ENCODE measurements around the gene SH3RF3.

The SH3RF3 gene

DNA sequence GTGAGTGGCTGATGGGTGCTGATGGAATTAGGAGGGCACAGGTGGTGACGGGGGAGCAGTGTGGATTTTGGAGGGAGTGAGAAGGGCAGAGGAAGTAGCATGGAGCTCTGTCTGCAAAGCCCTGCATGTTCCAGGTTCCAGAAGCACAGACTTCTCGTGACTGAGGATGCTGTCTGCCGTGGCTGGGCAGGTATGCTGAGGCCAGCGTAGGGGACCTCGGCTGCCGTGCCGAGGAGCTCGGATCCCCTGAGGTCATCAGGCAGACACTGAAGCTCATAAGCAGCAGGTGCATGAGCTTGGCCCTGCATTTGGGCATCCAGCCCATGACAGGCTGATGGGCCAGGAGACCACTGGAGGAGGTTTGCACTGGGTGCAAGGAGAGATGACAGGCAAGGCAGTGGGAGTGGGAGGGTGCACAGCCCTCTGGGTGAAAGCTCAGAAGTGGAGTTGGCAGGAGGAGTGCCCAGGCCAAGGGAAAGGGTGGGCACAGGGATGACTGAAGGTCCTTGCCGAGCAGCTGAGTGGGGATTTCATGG, 215.3 kb downstream of the SH3RF3 start:
- DNase-seq = no peak

DNA sequence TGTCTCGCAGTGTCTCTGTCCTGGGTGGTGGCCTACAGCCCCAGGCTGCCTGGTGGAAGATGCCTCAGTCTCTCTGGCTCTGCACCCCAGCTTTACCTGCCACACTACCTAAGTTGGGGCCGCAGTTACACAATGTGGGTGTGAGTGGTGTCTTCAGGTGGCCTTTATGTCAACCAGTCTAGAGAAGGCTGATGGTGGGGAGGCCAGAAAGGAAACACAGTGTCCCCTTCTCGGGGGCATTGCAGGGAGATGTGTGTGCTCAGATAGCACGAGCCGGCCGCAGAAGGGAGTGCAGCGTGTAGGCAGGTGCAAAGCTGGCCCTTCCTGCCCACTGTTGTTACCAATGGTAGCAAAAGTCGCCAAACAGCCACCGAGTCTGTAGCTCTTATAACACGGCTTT, 216.1 kb downstream of the SH3RF3 start:
- DNase-seq = no peak

DNA sequence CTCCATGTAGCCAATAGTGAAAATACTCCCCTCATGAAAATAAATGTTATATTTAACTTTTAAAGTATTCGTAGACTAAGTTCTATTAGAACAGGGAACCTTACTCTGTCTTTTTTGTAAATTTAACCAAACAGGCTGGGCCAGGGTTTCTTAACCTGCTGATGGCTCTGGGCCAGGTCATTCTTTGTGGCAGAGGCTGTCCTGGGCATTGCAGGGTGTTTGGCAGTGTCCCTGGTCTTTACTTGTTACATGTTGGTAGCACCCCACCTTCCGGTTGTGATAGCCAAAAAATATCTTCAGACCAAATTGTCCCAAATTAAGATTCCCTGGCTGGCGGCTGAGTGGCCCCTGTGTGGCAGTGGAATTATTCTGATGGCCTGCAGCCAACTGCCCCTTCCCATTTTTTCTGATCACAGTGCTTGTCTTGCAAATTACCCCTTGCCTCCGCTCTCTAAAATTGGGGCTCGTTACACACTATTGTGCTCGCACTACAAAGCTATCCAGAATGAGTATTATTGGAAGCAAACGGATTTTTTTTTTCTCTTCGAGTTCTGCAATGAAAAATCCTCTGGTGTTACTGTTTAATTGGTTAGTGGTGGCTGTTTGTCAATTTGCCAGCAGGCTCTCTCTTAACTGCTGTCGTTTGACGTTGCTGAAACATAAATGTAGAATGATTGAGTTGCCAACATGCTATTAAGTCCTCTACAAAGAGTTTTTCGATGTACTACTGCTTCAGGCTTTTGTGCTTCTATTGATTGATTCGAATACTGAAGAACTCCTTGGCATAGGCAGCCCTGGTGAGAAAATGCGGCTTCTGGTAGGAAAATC, 216.9 kb downstream of the SH3RF3 start:
- peak; percentile 80 for DNase-seq

DNA sequence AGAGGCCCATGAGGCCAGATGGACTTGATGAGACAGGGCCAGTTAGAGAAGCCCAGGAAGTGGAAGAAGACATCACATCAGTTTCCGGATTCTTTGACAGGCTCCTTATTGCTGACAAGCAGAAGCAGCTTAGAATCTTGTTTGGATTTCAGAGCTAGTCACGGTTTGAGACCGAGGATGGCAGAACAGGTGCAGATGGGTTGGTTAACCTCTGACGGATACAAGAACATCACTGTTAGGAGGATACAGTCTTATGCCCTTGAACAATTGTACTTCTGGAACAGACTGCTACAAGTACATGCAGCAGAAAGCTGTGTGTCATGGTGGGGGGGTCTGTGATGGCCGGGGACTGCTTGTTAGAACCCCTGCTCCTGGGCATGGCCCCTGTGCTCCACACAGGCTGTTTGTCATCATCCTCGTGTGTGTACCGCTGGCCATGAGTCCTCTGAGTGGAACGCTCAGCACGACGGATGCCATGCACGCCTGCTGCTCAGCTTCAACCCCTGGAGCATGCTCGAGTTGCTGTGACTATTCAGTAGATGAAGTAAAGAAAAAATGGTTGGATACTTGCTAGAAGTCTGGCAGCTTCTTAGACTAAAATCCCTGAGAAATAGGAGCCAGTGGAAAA, 217.7 kb downstream of the SH3RF3 start:
- DNase-seq = no peak

DNA sequence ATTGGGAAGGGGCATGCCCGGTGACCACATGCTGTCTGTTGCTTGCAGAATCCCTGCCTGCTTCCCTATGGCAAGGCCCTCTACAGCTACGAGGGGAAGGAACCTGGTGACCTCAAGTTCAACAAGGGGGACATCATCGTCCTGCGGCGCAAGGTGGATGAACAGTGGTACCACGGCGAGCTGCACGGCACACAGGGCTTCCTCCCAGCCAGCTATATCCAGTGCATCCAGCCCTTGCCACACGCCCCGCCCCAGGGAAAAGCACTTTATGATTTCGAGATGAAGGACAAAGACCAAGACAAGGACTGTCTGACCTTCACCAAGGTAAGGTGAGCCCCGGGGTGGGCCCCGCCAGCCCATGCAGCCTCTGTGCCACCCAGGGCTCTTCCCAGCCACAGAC, 218.6 kb downstream of the SH3RF3 start:
- DNase-seq = no peak

DNA sequence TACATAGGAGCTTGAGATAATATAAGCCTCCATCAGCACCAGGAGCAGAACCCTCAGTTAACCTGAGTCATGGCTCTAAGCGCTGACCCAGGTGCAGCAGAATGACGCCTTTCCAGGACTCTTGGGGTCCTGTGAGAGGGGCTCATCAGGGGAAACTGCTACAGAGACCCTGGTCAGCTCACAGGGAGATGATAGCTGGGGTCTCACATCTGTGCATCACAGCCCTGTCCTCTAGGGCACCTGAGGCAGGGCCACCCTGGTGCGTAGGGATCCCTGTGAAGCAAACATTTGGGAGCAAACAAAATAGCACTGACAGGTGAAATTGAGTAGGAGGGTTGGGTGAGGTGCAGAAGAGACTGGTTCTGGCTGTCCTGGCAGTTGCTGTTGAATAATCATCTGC, 219.2 kb downstream of the SH3RF3 start:
- no peak for DNase-seq

DNA sequence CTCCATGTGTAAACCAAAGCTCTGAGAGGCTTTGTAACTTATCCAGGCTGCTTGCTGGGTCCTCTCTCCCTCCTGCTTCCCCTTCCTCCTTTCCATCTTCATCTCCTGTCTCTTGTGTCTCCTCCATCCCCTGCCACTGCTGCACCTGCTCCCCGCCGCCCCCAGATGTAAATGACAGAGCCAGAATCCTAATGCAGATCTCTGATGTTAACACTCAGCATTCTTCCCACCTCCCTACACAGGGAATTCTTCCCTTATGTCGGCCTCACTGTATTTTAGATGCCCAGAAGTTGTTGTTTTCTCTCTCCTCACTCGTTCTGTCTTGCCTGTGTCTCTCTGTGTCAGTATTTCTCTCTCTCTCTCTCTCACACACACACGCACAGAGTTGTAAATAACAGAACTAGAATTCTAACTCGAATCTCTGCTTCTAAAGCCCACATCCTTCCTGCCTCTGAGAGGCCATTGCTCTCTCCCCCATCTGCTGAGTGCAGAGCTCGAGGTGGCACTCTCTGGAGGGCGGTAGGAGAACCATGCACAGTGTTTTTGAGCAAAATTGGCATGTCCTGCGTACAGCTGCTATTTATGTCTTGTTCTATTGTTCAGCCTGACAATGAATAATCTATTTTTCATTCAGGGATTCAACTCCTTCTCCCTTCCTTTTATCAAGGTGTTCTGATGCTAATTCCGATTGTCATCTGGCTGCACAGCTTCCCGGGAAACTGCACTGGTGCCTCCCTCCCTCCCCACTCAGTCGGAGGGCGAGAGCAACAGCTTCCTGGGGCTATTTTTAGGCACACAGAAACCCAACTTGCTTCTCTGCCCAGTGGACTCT, 219.9 kb downstream of the SH3RF3 start:
- DNase-seq = peak; percentile 21

DNA sequence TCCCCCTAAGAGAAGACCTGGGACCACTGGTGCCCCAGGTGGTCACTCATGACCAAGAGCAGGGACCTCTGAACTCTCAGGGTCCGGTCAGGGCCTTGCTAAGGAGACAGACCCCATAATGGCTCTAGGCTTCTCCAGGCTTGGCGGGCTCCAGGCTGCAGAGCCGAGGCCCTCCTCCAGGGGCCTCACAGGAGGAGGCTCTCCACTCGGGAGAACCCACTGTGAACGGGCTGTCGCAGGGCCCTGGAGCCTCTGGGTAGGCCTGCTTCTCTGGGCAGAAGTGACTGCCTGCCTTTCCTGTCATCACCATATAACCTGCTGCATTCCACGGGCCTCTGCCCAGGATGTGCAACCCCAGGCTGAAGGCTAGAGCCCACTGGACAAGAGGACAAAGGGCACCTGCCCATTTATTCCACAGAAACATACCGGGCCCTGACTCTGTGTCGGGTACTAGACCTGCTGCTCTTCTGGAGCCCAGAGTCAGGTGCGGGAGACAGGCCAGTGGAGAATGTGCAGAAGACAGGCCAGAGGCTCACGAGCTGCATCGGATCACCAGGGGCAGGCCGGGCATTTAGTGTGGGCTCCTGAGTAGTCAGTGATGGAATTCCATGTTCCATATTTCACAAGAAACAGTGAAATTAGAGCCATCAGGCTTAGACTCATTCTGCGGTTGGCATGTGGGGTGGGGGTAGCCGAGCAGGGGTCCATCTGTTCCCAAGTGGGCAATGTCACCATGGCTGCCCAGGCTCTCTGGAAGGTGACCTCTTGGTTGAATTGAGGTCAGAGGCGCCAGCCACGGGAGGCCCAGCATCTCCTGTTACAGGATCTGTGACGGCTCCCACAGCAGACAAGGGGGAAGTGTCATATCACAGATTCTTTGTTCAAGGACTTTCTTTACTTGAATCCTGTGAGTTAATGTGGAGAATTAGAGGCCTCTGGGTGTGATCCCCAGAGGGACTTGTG, 220.8 kb downstream of the SH3RF3 start:
- no peak for DNase-seq

DNA sequence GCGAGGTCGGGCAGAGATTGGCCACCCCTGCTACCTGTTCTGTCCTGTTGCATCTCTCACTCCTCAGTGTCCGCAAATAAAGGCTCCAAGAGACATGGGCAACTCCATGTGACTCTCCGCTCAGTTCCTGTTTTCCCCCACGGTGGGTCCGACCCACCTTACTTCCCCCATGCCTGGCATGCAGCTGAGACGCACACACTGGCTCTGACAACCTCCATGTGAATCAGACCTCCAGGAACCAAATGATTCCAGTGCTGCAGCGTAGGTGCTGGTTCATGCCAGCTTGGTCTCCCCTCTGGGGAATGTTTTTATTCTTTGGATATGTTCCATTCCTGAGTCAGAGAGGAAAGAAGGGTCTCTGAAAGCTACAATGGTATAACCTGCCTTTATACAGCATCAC, 221.5 kb downstream of the SH3RF3 start:
- no peak for DNase-seq

DNA sequence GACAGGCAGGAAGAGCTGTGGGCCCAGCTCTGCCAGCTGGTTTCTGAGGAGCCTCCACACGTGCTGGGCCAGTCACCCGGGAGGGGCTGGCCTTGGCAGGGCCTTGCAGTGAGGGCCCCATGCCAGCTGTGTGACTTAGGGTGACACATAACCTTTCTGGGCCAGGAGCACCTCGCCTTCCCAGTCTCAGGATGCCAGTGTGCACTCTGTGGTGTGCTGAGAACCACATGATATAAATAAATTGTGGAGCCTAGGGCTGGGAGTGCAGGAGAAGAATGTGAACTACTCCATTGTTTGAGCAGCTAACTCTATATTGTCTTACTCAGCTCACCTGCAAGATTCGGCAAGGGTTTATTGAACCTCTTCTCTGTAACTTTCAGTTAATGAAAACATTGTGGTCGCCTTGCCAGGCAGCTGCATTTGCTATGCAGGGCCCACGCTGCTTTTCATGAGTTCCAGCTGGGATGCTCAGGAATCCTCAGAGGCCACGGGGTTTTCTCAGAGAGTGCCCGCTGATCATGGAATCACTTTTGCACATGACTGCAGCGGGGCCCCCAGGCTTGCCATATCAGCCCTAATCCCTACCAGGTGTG, 222.3 kb downstream of the SH3RF3 start:
- DNase-seq = peak; percentile 33

DNA sequence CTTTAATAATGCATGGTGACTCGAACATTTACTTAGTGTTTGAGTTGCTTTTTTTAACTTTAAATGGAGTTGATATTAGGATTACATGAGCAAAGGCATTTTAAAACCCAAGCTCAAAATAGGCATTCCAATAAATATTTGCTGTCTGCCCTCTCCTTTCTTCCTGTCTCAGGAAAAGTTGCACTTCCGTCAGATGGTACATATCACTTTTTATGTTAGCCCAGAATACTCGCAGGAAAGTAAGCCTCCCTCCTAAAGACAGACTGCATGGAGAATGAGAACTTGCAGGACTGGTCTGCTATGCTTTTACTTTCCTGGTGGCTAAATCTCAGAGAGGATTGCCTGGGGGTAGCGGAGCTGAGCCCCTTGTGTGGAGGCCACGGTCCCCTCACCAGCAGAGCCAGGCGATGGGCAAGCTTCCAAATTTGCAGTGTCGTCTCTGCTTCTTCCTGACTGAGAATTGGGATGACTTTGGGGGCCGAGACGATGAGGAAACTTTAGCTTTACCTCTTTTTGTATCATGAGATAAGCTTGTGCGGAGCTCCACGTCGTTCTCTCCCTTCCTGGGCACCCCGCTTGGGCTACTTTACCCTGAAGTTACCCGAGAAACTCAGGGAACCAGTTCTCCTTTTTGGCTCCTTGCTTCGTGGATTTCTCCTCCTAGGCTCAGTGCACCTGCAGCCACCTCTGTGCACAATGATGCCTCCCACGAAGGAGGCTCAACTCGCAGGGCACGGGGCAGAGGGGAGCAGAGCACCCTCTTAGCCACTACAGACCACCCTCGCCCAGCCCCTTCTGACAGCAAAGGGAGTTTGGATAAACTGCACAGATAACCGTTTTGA, 223.3 kb downstream of the SH3RF3 start:
- no peak for DNase-seq

DNA sequence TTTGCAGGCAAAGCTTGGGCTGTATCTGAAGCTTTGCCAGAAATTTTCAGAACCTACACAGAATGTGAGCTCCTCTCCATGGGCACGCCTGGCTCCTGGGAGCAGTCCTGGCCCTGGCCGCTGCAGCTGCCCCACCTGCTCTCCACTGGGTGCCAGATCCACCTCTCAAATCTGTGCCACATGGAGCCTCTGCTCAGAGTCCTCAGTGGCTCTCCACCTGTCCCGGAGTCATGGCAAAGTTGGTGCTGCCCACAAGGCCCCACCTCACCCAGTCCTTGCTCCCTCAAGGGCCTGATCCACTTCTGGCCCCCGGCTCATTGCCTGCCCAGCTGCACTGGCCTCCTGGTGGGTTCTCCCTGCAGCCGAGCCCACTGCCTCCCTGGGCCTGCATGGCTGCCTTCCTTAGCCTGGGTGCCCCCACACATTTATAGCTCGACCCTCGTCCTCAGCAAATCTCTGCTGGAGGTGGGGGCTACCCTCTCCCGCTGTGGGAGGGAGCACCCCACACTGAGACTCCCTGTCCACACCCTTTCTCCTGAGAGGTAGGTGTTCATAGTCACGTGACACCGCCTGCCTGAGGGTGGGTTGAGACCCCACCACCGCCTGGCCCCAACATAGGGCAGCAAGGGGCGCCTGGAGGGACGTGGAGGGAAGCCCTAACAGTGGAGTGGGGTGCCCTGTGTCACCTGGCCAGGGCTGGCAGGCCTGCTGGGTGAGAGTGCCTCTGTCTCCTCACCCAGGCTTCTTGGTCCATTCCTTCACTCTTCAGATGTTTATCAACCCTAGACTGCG, 224.1 kb downstream of the SH3RF3 start:
- DNase-seq = peak; percentile 26

DNA sequence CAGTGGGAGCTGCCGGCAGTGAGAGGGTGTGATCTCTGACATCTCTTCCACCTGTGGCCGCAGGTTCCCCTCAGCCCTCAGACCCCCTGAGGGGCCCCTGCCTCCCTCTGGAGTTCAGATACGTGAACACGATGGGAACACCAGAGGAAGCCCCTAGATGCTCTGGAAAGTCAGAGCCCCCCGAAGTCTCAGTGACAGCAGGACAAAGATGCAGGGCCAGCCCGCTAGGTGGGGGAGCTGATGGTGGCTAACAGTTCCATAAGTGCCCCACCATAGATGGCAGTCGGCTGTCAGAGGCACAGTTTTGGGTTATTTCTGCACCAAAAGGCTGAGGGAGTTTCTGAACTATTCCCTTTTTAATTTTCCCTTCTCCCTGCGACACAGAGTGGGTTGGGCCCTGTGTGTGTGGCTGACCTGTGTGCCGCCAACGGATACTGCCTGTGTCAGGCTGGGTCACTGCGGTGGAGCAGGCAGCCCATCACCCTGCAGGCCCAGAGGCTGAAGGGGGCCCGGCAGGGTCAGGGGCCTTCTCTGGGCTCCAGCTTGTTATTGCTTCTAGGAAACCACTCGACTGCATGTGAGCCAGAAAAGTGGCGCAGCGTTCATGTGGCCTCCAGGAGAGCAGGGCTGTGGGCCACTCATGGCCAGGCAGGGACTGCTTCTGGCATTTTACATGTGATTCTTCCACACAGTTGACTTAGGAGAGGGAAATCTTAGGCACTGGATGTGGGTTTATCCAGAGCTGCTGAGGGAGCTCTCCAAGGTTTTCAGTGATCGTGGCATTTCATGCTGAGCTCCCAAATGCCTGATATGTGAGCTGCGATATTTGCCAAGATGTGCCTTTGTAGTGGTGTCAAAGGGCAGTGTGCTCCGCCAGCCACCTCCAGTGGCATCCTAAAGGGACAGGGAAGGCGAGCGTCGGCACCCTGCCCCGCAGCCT, 225.1 kb downstream of the SH3RF3 start:
- no peak for DNase-seq

DNA sequence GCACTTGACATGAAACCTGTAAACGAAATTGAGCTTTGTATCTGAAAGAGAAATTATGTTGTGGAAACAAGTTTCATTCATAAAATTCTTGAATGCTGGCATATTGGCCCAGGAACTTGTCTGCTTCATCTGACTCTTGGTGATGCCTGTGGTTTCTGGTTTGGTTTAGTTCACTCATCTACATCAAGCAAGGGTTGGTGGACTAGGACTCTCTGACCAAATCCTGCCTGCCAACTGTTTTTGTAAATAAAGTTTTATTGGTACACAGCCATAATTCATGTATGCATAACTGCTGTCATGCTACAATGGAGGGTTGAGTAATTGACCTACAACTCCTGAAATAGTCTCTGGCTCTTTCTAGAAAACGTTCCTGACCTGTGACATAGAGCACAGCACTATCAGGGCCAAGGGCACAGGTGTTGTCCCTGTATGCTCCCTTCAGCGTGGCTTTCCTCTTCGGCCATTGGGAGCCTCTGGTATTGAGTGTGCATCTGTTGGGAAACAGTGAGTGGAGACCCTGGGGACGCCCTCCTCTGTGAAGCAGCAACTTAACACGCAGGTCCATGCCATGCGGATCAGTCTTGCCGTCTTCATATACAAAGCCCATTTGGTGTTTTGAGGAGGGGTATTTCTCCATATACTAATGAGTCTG, 226.3 kb downstream of the SH3RF3 start:
- no peak for DNase-seq

DNA sequence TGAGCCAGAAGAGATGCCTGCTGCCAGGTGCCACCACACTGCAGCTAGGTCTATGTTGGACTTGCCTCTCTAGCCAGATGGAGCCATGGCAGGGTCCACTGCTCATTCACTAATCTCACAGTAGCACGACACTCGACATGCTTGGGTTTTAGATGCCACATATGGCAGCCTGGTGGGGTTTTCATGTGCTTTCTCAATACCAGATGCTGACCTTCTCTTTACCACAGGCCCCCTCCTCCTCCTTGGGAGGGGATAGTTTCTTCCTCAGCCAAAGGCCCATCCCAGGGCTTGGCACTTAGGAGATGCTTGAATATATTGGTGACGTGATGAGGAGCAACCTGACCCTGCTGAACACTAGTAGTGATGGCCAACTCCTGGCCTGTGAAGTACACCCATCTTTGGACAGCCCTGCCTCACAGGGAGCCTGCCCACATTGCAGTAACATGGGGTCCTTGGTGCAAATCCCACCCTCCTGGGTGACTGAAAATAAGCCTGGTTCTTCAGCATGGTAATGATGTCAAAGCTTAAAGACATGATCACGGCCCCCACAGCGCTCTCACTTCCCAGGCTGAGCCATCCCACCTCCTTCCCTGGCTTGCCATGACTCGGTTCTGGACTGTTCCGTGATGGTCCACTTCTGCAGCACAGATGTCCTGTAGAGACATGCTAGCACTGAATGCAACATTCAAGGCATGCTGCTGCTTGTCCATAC, 227.5 kb downstream of the SH3RF3 start:
- peak; percentile 53 for DNase-seq

DNA sequence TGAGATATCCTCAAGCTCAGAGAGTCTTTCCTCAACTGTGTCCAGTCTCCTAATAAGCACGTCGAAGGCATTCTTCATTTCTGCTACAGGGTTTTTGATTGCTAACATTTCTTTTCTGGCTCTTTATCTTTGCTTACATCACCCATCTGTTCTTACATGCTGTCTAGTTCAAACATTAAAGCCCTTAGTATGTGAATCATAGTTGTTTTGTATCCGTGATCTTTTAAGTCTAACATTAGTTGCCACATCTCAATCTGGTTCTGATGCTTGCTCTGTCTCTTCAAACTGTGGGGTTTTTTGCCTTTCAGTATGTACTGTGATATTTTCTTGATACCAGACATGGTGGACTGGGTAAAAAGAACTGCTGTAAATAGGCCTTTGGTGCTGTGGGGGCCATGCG, 235.2 kb downstream of the SH3RF3 start:
- no peak for DNase-seq

DNA sequence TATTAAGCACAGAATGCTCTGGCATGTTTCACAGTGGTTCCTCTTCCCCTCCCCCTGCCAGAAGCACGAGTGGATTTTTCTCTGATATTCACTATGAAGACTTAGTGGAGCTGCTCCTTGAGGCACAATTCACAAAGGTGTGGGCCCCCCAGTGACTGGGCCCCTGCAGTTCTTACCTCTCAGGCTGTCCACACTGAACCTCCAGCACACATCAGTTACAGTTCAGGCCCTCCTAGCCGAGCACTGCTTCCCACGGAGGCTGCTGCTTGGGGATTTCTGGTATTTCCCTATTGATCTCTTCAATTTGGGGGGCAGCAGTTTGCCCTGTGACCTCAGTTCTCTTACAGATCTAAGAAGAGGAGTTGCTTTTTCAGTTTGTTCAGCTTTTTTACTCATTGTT, 236.1 kb downstream of the SH3RF3 start:
- no peak for DNase-seq

DNA sequence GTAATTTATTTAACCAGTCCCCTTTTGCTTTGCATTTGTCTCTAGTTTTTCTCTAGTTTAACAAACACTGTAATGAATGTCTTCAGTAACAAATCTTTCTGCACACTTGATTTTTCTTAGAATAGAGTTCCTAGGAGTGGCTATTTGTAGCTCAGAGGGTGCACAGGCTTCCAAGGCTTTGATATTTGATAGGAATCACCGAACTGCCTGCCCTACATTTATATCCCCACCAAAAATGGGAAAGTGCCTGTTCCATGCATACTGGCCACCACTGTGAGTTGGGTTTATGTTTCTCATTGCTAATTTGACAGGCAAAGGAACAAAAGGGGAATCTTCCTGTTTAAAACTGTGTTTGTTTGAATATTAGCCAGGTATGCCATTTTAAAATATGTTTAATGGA, 238.7 kb downstream of the SH3RF3 start:
- DNase-seq = no peak

Measured in NCI-H1694 treated with DMSO at 0.1 percent for 48 hours (cell line).